Activated T-cell treated with anti-CD3 and anti-CD28 coated beads, Interleukin-2, amount 50 U/mL, for 4 hours (primary cell): ENCODE results near the gene PRODH. TPM values are rescaled to one million over a fixed set of nuclear protein-coding genes. Genes with fewer than 3 reads are reported as not detected.
"Not testable (repeated sequence)": the region's sequence is repeated elsewhere in the genome, so short reads cannot be mapped to it uniquely, and the experiment has no call there.

Source experiments
- ATAC-seq, 2 donors: fragments of 200-7000 bp; cut with Tn5 transposase; one replicate each; pipeline ENCODE4 v1.10.0; 2021
- DNase-seq: peaks from one replicate; pipeline ENCODE4 v3.0.0-alpha.2; 2020
- H3K27me3 Mint-ChIP-seq: one replicate; pipeline ENCODE4 v1.8.0; 2021; ENCODE audit warnings: low read depth, mixed read lengths
- H3K36me3 Mint-ChIP-seq: one replicate; pipeline ENCODE4 v1.8.0; 2022; ENCODE audit warnings: mixed read lengths; ENCODE audit not compliant: insufficient read depth
- H3K4me1 Mint-ChIP-seq: one replicate; pipeline ENCODE4 v1.8.0; 2021; ENCODE audit warnings: low read depth, mixed read lengths
- H3K4me3 Mint-ChIP-seq: one replicate; pipeline ENCODE4 v1.8.0; 2021; ENCODE audit warnings: mild to moderate bottlenecking, moderate library complexity, mixed read lengths
- H3K9me3 Mint-ChIP-seq: one replicate; pipeline ENCODE4 v1.8.0; 2021; ENCODE audit warnings: mixed read lengths
- total RNA-seq, 3 donors: library from RNA; stranded (reverse); gene quantifications; one replicate each; pipeline ENCODE4 v1.2.1, GENCODE V29; 2021

PRODH gene
- total RNA-seq, 3 donors from 2014 or later: 0.16 to 0.40 (median 0.19) TPM

- not testable (repeated sequence) for H3K4me1 Mint-ChIP-seq, H3K9me3 Mint-ChIP-seq, DNase-seq, H3K36me3 Mint-ChIP-seq, H3K4me3 Mint-ChIP-seq, ATAC-seq
- peaks cover 16% of the 10 kb centered on the region for H3K27me3 Mint-ChIP-seq
These were observed 35.9 kb upstream of the PRODH start for GRCh38 chr22:18972029-18972428.

DNA sequence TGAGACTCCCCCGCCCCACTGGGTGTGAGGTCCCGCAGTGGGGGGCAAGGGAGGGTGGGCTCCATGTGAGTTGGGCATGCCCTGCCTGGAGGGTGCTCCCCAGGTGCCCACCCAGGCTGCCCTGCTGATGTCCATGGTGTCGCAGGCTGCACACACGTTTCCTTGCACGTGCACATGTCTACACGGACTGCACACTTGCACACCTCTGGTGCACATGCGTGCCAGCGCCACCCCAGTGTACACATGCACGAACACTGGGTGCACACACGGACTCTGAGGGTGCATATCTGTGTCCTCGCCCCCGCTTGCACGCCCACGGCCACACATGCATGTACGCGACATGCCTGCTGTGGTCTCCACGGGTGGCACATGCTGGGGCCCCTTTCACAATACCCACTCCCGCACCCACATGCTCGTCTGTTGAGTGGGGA, 35.2 kb upstream of the PRODH start:
- Mint-ChIP-seq H3K4me3 (peak overlapping the region; percentile 46), H3K9me3 (no peaks in the 10 kb centered on the region), H3K4me1 (peaks cover 4% of the 10 kb centered on the region), H3K27me3 (peaks cover 16% of the 10 kb centered on the region), H3K36me3 (no peaks in the 10 kb centered on the region)
- DNase-seq (no peak), ATAC-seq (no peak)

DNA sequence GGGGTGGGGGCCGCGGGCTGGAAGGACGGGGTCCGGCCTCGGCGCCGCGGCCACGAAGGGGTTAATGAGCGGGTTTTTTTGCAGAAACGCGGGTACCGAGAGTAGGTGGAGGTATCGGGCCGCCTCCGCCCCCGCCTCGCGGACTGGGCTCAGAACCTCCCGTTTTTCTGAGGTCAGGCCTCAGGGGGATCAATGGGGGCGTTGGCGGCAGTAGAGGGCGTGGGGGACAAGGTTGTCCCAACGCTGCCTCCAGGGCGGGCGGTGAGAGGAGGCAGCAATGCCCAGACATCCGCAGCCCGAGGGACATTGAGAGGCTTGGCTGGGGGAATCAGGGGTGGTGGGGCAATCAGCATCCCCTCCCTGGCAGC, 34.8 kb upstream of the PRODH start:
- no peaks in the 10 kb centered on the region for H3K36me3 Mint-ChIP-seq
- DNase-seq (no peak), ATAC-seq (no peak)
- peaks cover 16% of the 10 kb centered on the region for H3K27me3 Mint-ChIP-seq
- H3K4me3 Mint-ChIP-seq: no peak overlapping the region
- no peaks in the 10 kb centered on the region for H3K9me3 Mint-ChIP-seq
- peaks cover 4% of the 10 kb centered on the region for H3K4me1 Mint-ChIP-seq

GRCh38 chr22:18970176-18970947, 34.3 kb upstream of the PRODH start:
- Mint-ChIP-seq H3K4me1 (peaks cover 4% of the 10 kb centered on the region), H3K27me3 (peaks cover 16% of the 10 kb centered on the region), H3K9me3 (no peaks in the 10 kb centered on the region), H3K36me3 (no peaks in the 10 kb centered on the region), H3K4me3 (no peak overlapping the region)
- DNase-seq: no peak
- peak; percentile 70 to 80 for ATAC-seq

DNA sequence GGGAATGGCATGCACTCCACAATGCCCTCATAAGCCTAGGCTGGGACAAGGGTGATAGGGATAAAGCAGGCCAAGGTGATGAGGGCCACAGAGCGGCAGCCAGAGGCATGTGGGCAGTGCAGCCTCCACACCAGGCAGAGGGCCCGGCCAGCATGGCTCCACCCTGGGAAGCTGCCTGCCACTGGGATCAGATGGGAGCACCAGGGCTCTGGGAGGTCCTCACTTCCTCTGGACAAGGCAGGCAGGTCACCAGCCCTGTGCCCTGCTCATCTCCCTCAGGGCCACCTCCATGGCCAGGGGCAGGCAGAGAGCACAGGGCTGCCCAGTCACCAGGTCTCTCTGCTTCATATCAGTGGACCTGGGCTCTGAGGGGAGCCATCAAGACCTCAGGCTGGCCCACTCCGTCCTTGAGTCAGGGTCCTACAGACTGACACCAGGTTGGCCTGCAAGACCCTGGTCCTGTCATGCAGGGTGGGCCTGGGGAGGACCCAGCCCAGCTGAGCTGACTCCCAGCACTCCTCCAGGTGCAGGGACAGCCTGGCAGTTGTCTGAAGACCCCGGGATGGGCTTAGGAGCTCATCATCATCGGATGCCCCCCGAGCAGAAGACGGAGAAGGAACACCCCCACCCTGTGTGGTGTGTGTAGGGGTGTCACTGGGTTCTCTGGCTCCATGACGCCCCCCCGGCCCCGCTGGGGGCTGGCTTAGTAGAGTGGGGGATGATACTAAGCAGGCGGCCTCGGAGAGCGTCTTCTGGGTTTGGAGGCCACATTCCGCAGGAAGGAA, 33.3 kb upstream of the PRODH start:
- H3K9me3 Mint-ChIP-seq, ATAC-seq, DNase-seq, H3K4me1 Mint-ChIP-seq, H3K36me3 Mint-ChIP-seq: not testable (repeated sequence)
- Mint-ChIP-seq H3K4me3 (peak overlapping the region; percentile 58), H3K27me3 (peaks cover 16% of the 10 kb centered on the region)

DNA sequence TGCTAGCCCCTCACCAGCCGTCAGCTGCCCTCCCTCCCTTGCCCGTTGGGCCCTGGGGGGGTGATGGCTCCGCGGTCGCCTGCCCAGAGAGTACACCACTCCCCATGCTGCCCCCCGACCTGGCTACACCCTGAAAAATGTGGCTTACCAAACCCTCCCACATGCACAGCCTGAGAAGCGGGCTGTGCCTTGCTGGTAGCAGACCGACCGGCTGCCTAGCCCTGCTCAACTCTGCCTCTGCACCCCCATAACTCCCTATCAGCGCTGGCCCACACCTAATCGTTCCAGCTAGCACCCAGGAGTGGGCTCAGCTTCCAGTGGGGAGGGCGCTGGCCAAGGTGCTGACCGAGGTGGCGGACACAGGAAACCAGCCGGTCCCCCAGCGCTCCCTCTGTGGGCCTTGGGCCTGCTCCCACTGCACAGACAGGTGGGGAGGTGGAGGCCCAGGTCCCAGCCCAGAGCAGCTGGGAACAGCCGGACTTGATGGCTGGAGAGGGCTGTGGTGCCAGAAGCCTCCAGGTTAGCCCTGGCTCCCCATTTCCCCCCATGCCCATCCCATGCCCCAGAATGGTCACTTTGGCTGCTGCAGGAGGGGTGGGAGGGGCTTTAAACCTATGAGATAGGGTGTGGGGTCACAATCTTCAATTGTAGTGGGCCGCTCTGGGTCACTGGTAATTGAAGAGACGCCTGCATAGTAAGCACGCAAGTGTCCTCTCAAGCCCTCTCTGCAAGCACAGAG, 32.1 kb upstream of the PRODH start:
- H3K4me1 Mint-ChIP-seq: peaks cover 4% of the 10 kb centered on the region
- no peaks in the 10 kb centered on the region for H3K36me3 Mint-ChIP-seq
- ATAC-seq (no peak), DNase-seq (no peak)
- no peaks in the 10 kb centered on the region for H3K9me3 Mint-ChIP-seq
- H3K4me3 Mint-ChIP-seq: no peak overlapping the region
- peaks cover 16% of the 10 kb centered on the region for H3K27me3 Mint-ChIP-seq

- not testable (repeated sequence) for DNase-seq, ATAC-seq, H3K36me3 Mint-ChIP-seq, H3K9me3 Mint-ChIP-seq, H3K4me3 Mint-ChIP-seq, H3K4me1 Mint-ChIP-seq
- H3K27me3 Mint-ChIP-seq: peaks cover 16% of the 10 kb centered on the region
These were observed 31.4 kb upstream of the PRODH start for GRCh38 chr22:18967391-18968010.

- Mint-ChIP-seq H3K4me3 (no peak overlapping the region), H3K4me1 (peaks cover 4% of the 10 kb centered on the region), H3K27me3 (peaks cover 14% of the 10 kb centered on the region), H3K36me3 (no peaks in the 10 kb centered on the region), H3K9me3 (no peaks in the 10 kb centered on the region)
- DNase-seq: no peak
- no peak for ATAC-seq
These were observed 30.7 kb upstream of the PRODH start for GRCh38 chr22:18966748-18967147.

DNA sequence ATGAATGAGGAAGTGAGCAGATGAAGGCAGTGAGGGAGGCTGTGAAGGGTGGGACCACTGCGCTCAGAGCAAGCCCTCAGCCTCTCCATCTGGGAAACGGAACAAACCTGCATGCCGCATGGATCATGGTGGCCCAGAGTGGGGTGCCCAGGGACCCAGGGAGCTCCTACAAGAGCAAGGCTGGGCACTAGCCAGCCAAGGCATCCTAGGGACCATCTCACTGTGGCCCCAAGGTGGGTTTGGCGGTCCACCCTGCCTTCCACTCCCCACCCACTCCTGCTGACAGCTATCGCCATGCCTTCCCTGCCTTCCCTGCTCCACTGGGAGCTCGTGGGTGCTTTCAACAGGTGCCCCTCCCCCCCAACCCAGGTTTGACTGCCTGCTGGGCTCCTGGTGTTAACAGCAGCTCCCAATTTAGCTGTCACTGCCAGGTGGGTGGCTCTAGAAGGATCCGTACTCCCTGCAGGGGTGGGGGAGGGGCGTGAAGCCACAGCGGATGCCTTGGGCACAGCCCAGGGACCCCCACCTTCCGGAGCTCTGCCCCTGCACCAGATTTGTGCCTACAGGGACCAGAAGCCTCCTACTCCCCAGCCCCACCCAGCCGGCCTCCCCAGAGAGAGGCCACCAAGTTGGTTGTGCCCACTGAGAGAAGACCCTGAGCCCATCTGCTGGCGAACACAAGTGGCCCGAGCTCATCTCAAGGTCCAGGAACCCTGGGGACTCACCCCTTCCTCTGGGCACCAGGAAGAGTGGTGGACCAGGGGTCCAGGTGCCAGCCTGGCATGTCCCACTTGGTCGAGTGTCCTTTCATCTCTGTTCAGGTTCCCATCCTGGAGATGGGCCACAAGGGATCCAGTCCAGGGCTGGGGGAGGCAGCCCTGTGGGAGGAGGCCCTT, 29.7 kb upstream of the PRODH start:
- Mint-ChIP-seq H3K9me3 (no peaks in the 10 kb centered on the region), H3K4me1 (peaks cover 4% of the 10 kb centered on the region), H3K36me3 (no peaks in the 10 kb centered on the region), H3K4me3 (no peak overlapping the region), H3K27me3 (peaks cover 11% of the 10 kb centered on the region)
- ATAC-seq (no peak), DNase-seq (no peak)

GRCh38 chr22:18964501-18965265, 28.6 kb upstream of the PRODH start:
- not testable (repeated sequence) for ATAC-seq, H3K27me3 Mint-ChIP-seq, H3K4me1 Mint-ChIP-seq, H3K36me3 Mint-ChIP-seq, H3K9me3 Mint-ChIP-seq, H3K4me3 Mint-ChIP-seq, DNase-seq

GRCh38 chr22:18964051-18964450, 28.0 kb upstream of the PRODH start:
- not testable (repeated sequence) for DNase-seq, ATAC-seq, H3K27me3 Mint-ChIP-seq

DNA sequence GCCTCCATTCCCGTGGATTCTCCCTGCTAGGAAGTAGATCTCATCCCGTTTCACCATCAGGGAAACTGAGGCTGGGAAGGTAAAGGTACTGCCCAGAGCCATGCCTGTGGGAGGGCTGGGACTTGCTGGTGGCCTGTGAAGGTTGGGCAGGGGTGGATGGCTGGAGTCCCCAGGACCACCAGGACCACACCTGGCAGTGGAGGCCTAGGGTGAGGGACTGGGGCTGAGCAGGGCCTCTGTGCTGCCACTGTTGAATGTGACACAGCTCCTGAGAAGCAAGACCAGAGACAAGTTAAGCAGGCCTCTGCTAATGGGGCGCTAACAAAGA, 26.2 kb upstream of the PRODH start:
- ATAC-seq (no peak), DNase-seq (no peak)
- Mint-ChIP-seq H3K4me1 (peaks cover 2% of the 10 kb centered on the region), H3K4me3 (no peak overlapping the region), H3K9me3 (no peaks in the 10 kb centered on the region), H3K27me3 (peaks cover 5% of the 10 kb centered on the region), H3K36me3 (no peaks in the 10 kb centered on the region)

More at GRCh38 chr22:18964051-18964450, 28.0 kb upstream of the PRODH start:
- not testable (repeated sequence) for H3K4me3 Mint-ChIP-seq, H3K36me3 Mint-ChIP-seq, H3K9me3 Mint-ChIP-seq, H3K4me1 Mint-ChIP-seq
